ENCODE measurements around the gene MAP3K15.
A peak's percentile ranks its signal among the peaks of the same experiment; 100 is the strongest.

The MAP3K15 gene

GRCh38 chrX:19540076-19540475 lies 24.8 kb upstream of the MAP3K15 start:
- no peak overlapping the region for H3K4me3 ChIP-seq (ENCODE audit: low read depth, low read length)
- no peak for TF ChIP-seq CTCF (conservative IDR thresholded peaks at IDR 0.05; ENCODE audit: low read depth, low read length)
- DNase-seq (ENCODE audit: low read depth) = no peak

- no peak overlapping the region for H3K4me3 ChIP-seq (ENCODE audit: low read depth, low read length)
- TF ChIP-seq CTCF (conservative IDR thresholded peaks at IDR 0.05; ENCODE audit: low read depth, low read length) = no peak
- no peak for DNase-seq (ENCODE audit: low read depth)
Observed at GRCh38 chrX:19539665-19540064, 24.4 kb upstream of the MAP3K15 start.

GRCh38 chrX:19535476-19535875 lies 20.2 kb upstream of the MAP3K15 start:
- peak; percentile 58 for TF ChIP-seq CTCF (conservative IDR thresholded peaks at IDR 0.05; ENCODE audit: low read depth, low read length)
- H3K4me3 ChIP-seq (ENCODE audit: low read depth, low read length) = no peak overlapping the region
- peak; percentile 57 for DNase-seq (ENCODE audit: low read depth)

GRCh38 chrX:19532709-19533108 lies 17.4 kb upstream of the MAP3K15 start:
- no peak for DNase-seq (ENCODE audit: low read depth)
- H3K4me3 ChIP-seq (ENCODE audit: low read depth, low read length) = no peak overlapping the region
- no peak for TF ChIP-seq CTCF (conservative IDR thresholded peaks at IDR 0.05; ENCODE audit: low read depth, low read length)

- no peak overlapping the region for H3K4me3 ChIP-seq (ENCODE audit: low read depth, low read length)
- TF ChIP-seq CTCF (conservative IDR thresholded peaks at IDR 0.05; ENCODE audit: low read depth, low read length) = no peak
- no peak for DNase-seq (ENCODE audit: low read depth)
Observed at GRCh38 chrX:19517965-19518364, 2.7 kb upstream of the MAP3K15 start.

GRCh38 chrX:19515615-19516105 lies 352 bp upstream of the MAP3K15 start:
- TF ChIP-seq CTCF (conservative IDR thresholded peaks at IDR 0.05; ENCODE audit: low read depth, low read length) = no peak
- no peak overlapping the region for H3K4me3 ChIP-seq (ENCODE audit: low read depth, low read length)
- DNase-seq (ENCODE audit: low read depth) = no peak

- DNase-seq (ENCODE audit: low read depth) = peak; percentile 5
- TF ChIP-seq CTCF (conservative IDR thresholded peaks at IDR 0.05; ENCODE audit: low read depth, low read length) = no peak
- H3K4me3 ChIP-seq (ENCODE audit: low read depth, low read length) = no peak overlapping the region
Observed at GRCh38 chrX:19513383-19513782, 1.9 kb downstream of the MAP3K15 start.

Measured in choroid plexus epithelial cell (primary cell).